ENCODE data around the gene OMA1. TPM values are rescaled to one million over a fixed set of nuclear protein-coding genes. Genes with fewer than 3 reads are reported as not detected.
"Not testable (repeated sequence)": the region's sequence is repeated elsewhere in the genome, so short reads cannot be mapped to it uniquely, and the experiment has no call there.

The OMA1 gene
- total RNA-seq, 2 donors from 2014 or later, result 12.2 TPM

- H3K9me3 Mint-ChIP-seq; ATAC-seq (replicated peaks in 1 of 2); H3K4me3 Mint-ChIP-seq; H3K27ac Mint-ChIP-seq; H3K36me3 Mint-ChIP-seq (ENCODE audit: insufficient read depth in 2 of 2); DNase-seq: not testable (repeated sequence)
- peaks cover 71% of the 10 kb centered on the region for H3K27me3 Mint-ChIP-seq (ENCODE audit: low read depth)
- H3K4me1 Mint-ChIP-seq (ENCODE audit: low read depth), result peaks cover 37% of the 10 kb centered on the region
Observed at GRCh38 chr1:58582143-58582542, 35.6 kb upstream of the OMA1 start.

DNA sequence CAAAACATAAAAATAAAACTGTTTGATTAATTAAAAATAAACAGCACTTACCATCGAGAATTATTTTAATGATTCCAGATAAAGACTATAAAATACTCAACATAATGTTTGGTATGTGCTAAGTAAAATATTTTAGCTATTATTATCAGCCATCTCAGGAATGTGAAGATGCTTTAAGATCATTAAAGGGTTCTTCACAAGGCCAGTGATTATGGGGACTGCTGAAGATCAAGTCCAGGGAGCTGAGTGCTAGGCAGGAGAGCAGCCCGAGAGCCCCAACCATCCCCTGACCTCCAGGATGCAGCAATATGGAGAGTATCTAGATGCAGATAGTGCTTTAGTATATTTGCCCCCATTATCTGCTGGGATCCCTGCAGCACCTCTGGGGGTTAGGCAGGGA lies 35.1 kb upstream of the OMA1 start:
- H3K36me3 Mint-ChIP-seq (ENCODE audit: insufficient read depth in 2 of 2), result peaks cover 1 to 3% of the 10 kb centered on the region in 2 donors
- peaks cover 37% of the 10 kb centered on the region for H3K4me1 Mint-ChIP-seq (ENCODE audit: low read depth)
- peaks cover 70% of the 10 kb centered on the region for H3K27me3 Mint-ChIP-seq (ENCODE audit: low read depth)
- H3K27ac Mint-ChIP-seq, result no peak overlapping the region
- no peaks in the 10 kb centered on the region for H3K9me3 Mint-ChIP-seq
- H3K4me3 Mint-ChIP-seq, result no peak overlapping the region
- DNase-seq (no peak), ATAC-seq (replicated peaks in 1 of 2) (no peak)

DNA sequence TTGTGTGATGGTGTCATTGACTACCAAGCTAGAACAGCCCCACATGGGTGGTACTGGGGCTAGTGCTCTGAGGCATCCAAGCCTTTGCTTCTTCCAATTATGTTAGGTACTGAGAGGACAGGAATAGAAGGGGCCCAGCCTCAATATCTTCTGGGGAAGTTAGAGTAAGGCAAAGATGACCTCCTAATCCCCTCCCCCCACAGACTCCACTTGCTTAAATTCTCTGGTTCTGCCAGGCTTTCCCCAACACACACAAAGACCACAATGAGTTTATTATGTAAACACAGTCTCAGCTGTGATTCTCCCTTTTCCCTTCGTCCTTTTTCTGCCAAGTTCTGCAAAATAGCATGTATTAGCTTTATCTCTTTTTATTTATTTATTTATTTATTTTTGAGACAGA lies 33.7 kb upstream of the OMA1 start:
- Mint-ChIP-seq H3K27ac (no peak overlapping the region), H3K36me3 (ENCODE audit: insufficient read depth in 2 of 2) (peaks cover 1 to 6% of the 10 kb centered on the region in 2 donors), H3K27me3 (ENCODE audit: low read depth) (peaks cover 70% of the 10 kb centered on the region), H3K4me1 (ENCODE audit: low read depth) (peaks cover 43% of the 10 kb centered on the region), H3K4me3 (no peak overlapping the region), H3K9me3 (no peaks in the 10 kb centered on the region)
- DNase-seq (no peak), ATAC-seq (replicated peaks in 1 of 2) (no peak)

- peaks cover 71% of the 10 kb centered on the region for H3K27me3 Mint-ChIP-seq (ENCODE audit: low read depth)
- no peak for ATAC-seq (replicated peaks in 1 of 2)
- no peaks in the 10 kb centered on the region for H3K9me3 Mint-ChIP-seq
- H3K27ac Mint-ChIP-seq, result no peak overlapping the region
- H3K4me1 Mint-ChIP-seq (ENCODE audit: low read depth), result peaks cover 41% of the 10 kb centered on the region
- no peak for DNase-seq
- H3K36me3 Mint-ChIP-seq (ENCODE audit: insufficient read depth in 2 of 2), result peaks cover 1 to 5% of the 10 kb centered on the region in 2 donors
- H3K4me3 Mint-ChIP-seq, result peak overlapping the region; percentile 62 to 65
Observed at GRCh38 chr1:58577654-58578030, 31.1 kb upstream of the OMA1 start.

- ATAC-seq (replicated peaks in 1 of 2) (no peak), DNase-seq (peak; percentile 16 to 26)
- H3K36me3 Mint-ChIP-seq (ENCODE audit: insufficient read depth in 2 of 2), result peaks cover 1 to 5% of the 10 kb centered on the region in 2 donors
- no peaks in the 10 kb centered on the region for H3K9me3 Mint-ChIP-seq
- H3K27me3 Mint-ChIP-seq (ENCODE audit: low read depth), result peaks cover 76% of the 10 kb centered on the region
- peaks cover 45% of the 10 kb centered on the region for H3K4me1 Mint-ChIP-seq (ENCODE audit: low read depth)
- H3K27ac Mint-ChIP-seq, result no peak within 1 kb of the TSS
- peak within 1 kb of the TSS; percentile 85 to 90 for H3K4me3 Mint-ChIP-seq
Observed at GRCh38 chr1:58576727-58577653, 30.5 kb upstream of the OMA1 start, which contains the start of gene TACSTD2. Gene TACSTD2 (minus strand): TSS chr1:58577252. CDS start chr1:58577156, 96 bp downstream.

DNA sequence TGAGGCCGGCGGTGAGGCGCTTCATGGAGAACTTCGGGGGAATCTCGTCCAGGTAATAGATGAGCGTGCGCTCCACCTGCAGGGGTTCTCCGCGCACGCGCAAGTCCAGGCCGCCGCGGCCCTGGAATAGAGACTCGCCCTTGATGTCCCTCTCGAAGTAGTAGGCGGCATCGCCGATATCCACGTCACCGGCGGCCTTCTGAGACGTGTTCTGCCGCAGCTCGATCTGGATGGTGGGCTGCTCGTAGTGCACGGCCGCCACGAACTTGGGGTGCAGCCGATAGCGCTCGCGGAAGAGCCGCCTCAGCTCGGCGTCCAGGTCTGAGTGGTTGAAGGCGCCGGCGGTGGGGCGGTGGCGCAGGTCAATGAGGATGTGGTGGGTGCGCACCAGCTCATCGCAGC lies 29.8 kb upstream of the OMA1 start:
- Mint-ChIP-seq H3K4me1 (ENCODE audit: low read depth) (peaks cover 45% of the 10 kb centered on the region), H3K27me3 (ENCODE audit: low read depth) (peaks cover 81% of the 10 kb centered on the region), H3K9me3 (no peaks in the 10 kb centered on the region), H3K4me3 (peak overlapping the region; percentile 85 to 90), H3K27ac (no peak overlapping the region), H3K36me3 (ENCODE audit: insufficient read depth in 2 of 2) (peaks cover 1 to 5% of the 10 kb centered on the region in 2 donors)
- DNase-seq (peak; percentile 21 to 33), ATAC-seq (replicated peaks in 1 of 2) (peak; percentile 14 to 23)

- Mint-ChIP-seq H3K4me1 (ENCODE audit: low read depth) (peaks cover 45% of the 10 kb centered on the region), H3K27ac (no peak overlapping the region), H3K36me3 (ENCODE audit: insufficient read depth in 2 of 2) (peaks cover 1 to 5% of the 10 kb centered on the region in 2 donors), H3K27me3 (ENCODE audit: low read depth) (peaks cover 87% of the 10 kb centered on the region), H3K9me3 (no peaks in the 10 kb centered on the region), H3K4me3 (peak overlapping the region; percentile 85 to 90)
- ATAC-seq (replicated peaks in 1 of 2) (no peak), DNase-seq (no peak)
Observed at GRCh38 chr1:58575551-58576324, 29.2 kb upstream of the OMA1 start.

- H3K27ac Mint-ChIP-seq, result no peak overlapping the region
- ATAC-seq (replicated peaks in 1 of 2), result no peak
- H3K36me3 Mint-ChIP-seq (ENCODE audit: insufficient read depth in 2 of 2), result peaks cover 1 to 5% of the 10 kb centered on the region in 2 donors
- peak overlapping the region in 1 of 2 donors; percentile 20 for H3K4me3 Mint-ChIP-seq
- no peaks in the 10 kb centered on the region for H3K9me3 Mint-ChIP-seq
- peaks cover 45% of the 10 kb centered on the region for H3K4me1 Mint-ChIP-seq (ENCODE audit: low read depth)
- DNase-seq, result no peak
- peaks cover 89% of the 10 kb centered on the region for H3K27me3 Mint-ChIP-seq (ENCODE audit: low read depth)
Observed at GRCh38 chr1:58574816-58575215, 28.3 kb upstream of the OMA1 start.

GRCh38 chr1:58573705-58574591 lies 27.4 kb upstream of the OMA1 start:
- DNase-seq (peak; percentile 70 to 74), ATAC-seq (replicated peaks in 1 of 2) (peak; percentile 97)
- peak overlapping the region; percentile 86 for H3K27ac Mint-ChIP-seq
- peaks cover 1 to 5% of the 10 kb centered on the region in 2 donors for H3K36me3 Mint-ChIP-seq (ENCODE audit: insufficient read depth in 2 of 2)
- H3K4me3 Mint-ChIP-seq, result peak overlapping the region; percentile 49 to 80
- H3K9me3 Mint-ChIP-seq, result no peaks in the 10 kb centered on the region
- H3K27me3 Mint-ChIP-seq (ENCODE audit: low read depth), result peaks cover 89% of the 10 kb centered on the region
- peaks cover 45% of the 10 kb centered on the region for H3K4me1 Mint-ChIP-seq (ENCODE audit: low read depth)

DNA sequence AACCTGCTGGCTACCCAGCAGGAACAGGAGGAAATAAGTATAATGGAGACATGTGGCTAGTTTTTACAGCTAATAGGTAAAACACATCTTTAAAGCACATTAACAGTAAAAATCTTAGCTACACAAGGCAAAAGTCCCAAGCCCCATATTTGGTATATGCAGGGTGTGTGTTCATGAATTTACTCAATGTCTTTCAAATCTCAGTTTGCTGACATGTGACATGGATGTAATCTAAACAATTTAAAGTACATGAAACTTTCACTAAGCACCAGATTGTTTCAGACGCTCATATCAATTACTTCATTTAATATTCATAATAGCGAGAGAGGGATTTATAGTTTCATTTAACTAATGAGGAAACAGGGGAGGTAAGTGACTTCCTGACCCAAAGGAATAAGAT lies 26.6 kb upstream of the OMA1 start:
- no peak for DNase-seq
- Mint-ChIP-seq H3K4me3 (peak overlapping the region; percentile 49 to 80), H3K9me3 (no peaks in the 10 kb centered on the region), H3K27ac (peak overlapping the region; percentile 86), H3K36me3 (ENCODE audit: insufficient read depth in 2 of 2) (peaks cover 1 to 5% of the 10 kb centered on the region in 2 donors), H3K4me1 (ENCODE audit: low read depth) (peaks cover 42% of the 10 kb centered on the region), H3K27me3 (ENCODE audit: low read depth) (peaks cover 92% of the 10 kb centered on the region)
- ATAC-seq (replicated peaks in 1 of 2), result no peak

DNA sequence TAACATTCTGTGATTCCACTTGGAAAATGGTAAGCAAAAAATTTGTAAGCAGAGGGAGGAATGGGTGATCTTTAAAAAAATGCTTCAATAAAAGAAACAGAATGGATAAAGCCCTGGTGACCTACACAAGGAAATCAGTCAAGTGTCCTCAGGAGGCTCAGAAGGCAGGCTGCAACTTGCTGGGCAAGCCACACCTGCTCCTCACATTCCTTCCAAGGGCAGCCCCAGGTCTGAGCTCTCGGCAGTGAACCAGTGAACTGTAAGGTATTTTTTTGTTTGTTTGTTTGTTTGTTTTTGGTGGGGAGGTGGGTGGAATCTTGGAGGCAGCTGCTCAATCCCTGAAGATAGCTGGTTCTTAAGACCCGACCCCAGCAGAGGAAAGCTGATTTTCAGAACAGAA lies 26.2 kb upstream of the OMA1 start:
- Mint-ChIP-seq H3K36me3 (ENCODE audit: insufficient read depth in 2 of 2) (peaks cover 1 to 5% of the 10 kb centered on the region in 2 donors), H3K9me3 (no peaks in the 10 kb centered on the region), H3K4me3 (peak overlapping the region in 1 of 2 donors; percentile 80), H3K27me3 (ENCODE audit: low read depth) (peaks cover 89% of the 10 kb centered on the region), H3K4me1 (ENCODE audit: low read depth) (peaks cover 37% of the 10 kb centered on the region), H3K27ac (peak overlapping the region; percentile 86)
- ATAC-seq (replicated peaks in 1 of 2), result no peak
- DNase-seq, result no peak

GRCh38 chr1:58571616-58572015 lies 25.1 kb upstream of the OMA1 start:
- no peak overlapping the region for H3K4me3 Mint-ChIP-seq
- peaks cover 32% of the 10 kb centered on the region for H3K4me1 Mint-ChIP-seq (ENCODE audit: low read depth)
- H3K36me3 Mint-ChIP-seq (ENCODE audit: insufficient read depth in 2 of 2), result peaks cover 0 to 3% of the 10 kb centered on the region in 2 donors
- H3K9me3 Mint-ChIP-seq, result no peaks in the 10 kb centered on the region
- no peak overlapping the region for H3K27ac Mint-ChIP-seq
- ATAC-seq (replicated peaks in 1 of 2) (no peak), DNase-seq (no peak)
- H3K27me3 Mint-ChIP-seq (ENCODE audit: low read depth), result peaks cover 82% of the 10 kb centered on the region

Data from activated T-cell treated with anti-CD3 and anti-CD28 coated beads, Interleukin-2, amount 50 U/mL, for 72 hours (primary cell).